NCI-H446 treated with DMSO at 0.1 percent for 48 hours (cell line): ENCODE measurements around the gene RDH13.
"Not testable (repeated sequence)": the region's sequence is repeated elsewhere in the genome, so short reads cannot be mapped to it uniquely, and the experiment has no call there.

ENCODE experiments used
- DNase-seq: peaks from one replicate; lab custom pipeline; 2025; lab: John Stamatoyannopoulos, UW

The RDH13 gene

DNA sequence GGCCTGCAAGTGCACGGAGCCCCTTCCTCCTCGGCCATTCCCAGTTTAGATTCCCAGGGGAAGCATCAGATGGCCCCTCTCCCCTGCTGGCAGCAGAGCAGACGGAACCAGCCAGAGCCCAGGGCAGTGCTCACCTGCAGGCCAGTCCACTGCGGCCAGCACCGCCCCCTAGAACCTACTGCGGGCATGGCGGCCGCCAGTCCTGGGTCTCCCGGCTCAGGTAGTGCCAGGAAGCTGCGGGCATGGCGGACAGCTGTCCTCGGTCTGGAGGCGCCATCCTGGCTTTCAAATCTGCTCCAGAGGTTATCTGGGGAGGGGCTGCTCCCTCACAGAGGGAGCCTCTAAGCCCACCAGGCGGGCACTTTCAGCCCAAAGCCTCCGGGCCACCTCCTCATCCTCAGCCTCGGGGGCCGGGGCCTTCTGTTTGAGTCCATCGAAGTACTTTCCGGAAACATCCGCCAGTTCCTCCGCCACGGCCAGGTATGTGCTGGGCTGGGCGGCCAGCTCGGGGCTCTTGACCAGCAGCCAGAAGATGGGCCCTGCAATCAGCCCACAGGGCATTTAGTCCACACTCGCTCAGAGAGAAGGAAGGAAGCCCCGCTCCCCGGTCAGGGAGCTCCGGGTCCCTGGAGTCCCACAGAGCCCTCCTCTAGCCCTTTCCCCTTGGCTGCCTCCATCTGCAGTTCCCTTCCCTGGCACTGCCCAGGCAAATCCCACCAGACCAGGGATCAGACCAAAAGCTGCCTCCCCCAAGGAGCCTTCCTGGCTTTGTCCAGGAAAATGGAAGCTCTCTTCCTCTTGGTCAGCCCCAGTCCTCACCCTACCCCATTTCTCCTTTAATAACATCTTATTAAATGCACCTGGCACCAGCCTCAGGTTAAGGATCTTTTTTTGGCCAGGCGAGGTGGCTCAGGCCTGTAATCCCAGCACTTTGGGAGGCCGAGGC is 17.9 kb downstream of the RDH13 start:
- DNase-seq: no peak

DNA sequence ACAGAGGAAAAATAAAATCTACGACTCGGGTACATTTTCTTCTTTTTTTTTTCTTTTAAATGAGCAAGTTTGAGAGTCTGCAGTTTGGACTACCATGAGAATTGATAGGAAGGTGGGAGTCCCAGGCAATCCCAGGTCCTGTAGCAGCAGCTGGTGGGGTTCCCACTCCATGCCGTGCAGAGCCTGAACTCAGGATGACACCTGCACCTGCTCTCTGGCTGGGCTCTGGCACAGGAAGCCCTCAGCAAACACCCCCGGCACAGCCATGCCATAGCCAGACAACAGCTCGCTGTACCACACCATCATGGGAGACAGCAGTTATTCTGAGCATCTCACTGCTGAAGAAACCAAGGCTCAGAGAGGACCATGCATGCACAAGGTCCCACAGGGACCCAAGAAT is 18.7 kb downstream of the RDH13 start:
- DNase-seq: no peak

DNA sequence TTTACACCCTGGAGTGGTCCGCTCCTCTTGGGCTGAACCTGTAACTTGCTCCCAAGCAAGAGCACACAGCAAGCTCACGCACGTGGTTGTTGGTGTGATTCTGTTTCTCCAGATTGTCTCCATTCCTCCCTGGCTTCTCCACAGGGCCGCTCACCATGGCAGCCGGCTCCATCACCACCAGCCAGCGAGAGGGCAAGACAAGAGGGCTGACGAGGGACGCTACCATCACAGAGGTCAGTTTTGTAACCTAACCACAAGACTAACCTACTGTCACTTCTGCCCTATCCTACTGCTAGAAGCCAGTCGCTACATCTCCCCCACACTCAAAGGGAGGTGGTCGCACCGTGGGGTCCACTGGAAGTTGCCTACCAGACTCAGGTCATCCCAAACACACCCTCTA is 20.3 kb downstream of the RDH13 start:
- DNase-seq: no peak

DNA sequence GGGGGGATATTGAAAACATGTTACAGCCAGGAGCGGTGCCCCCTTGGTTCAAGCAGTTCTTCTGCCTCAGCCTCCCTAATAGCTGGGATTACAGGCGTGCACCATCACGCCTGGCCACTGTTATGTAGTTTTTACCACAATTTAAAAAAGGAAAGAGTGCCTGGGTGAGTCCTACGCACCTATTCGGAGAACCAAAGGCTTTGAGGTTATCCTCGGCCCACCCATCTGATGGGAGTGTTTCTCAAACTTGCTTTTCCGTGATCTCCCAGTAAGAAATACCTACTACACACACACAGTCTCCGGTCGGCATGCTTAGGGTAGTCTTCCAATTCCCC is 20.6 kb downstream of the RDH13 start:
- no peak for DNase-seq

DNA sequence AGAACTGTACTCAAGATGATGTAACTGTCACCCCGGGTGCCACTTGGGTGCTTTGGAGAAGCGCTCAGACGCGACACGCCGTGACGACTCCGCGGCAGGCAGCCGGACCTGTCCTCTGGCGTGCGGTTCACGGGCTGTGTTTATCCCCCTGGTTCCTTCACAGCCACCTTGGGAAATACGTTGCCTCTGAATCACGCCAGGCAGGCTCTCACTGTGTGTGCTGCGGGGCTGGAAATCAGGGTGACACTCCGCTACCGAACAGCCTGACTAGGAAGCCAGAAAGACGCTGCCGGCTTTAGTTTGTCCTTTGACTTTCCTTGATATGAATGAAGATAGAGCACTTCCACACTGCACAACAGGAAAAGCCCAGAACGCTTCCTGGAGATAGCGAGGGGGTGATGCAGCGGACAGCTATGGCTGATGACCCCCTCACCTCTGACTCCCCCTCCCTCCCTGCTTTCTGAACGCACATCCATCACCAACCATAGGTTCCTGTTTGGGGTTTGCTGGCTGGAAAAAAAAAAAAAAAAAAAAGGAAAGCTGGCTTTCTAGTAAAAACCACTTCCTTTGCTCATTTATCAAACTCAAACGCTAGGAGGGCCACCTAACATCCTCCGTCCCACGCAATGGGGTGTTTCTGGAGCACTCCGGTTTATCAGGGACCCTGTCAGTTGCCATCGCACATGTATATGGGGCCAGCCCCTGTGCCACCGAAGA is 21.2 kb downstream of the RDH13 start:
- no peak for DNase-seq

DNA sequence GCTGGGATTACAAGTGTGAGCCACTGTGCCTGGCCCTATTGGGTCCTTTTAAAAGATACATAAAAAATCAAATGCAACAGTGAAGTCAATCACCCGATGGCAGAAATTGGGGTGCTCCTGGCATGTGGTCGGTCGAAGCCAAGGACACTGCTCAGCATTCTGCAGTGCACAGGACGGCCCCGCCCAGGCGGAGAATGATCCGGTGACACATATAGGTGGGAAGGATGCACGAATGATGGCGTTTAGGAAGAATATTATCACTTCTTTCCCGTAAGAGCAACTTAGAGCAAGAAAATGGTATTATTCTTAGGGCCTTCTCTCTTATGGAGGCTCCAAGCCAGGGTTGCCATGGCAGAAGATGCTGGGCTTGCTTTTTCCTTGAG is 21.7 kb downstream of the RDH13 start:
- DNase-seq: no peak

DNA sequence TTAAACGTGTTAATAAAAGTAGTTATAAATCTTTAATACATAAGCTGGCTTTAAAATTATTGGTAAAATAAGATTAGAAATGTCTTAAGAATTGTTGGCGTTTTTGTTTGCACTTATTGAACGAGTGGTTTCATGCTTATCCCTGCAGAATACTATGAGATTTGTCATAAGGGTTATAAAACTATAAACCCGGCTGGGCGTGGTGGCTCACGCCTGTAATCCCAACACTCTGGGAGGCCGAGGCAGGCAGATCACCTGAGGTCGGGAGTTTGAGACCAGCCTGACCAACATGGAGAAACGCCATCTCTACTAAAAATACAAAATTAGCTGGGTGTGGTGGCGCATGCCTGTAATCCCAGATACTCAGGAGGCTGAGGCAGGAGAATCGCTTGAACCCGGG is 22.3 kb downstream of the RDH13 start:
- DNase-seq: not testable (repeated sequence)

DNA sequence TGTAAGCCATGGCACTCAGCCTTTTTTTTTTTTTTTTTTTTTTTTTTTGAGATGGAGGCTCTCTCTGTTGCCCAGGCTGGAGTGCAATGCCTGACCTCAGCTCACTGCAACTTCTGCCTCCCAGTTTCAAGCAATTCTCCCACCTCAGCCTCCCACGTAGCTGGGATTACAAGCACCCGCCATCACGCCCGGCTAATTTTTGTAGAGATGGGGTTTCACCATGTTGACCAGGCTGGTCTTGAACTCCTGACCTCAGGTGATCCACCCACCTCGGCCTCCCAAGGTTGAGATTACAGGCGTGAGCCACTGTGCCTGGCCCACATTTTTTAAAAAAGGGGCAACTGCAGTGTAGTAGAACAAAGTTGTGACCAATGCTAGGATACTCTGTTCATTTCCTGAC is 25.3 kb downstream of the RDH13 start:
- not testable (repeated sequence) for DNase-seq

DNA sequence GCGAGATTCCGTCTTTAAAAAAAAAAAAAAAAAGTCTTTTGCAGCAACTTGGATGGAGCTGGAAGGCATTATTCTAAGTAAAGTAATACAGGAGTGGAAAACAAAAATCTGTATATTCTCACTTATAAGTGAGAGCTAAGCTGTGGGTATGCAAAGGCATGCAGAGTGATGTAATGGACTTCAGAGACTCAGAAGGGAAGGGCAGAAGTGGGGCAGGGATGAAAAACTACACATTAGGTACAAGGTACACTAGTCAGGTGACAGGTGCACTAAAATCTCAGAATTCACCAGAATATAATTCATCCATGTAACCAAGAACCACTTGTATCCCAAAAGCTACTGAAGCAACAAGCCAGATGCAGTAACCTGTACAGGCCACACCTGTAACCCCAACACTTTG is 26.9 kb downstream of the RDH13 start:
- DNase-seq: no peak

DNA sequence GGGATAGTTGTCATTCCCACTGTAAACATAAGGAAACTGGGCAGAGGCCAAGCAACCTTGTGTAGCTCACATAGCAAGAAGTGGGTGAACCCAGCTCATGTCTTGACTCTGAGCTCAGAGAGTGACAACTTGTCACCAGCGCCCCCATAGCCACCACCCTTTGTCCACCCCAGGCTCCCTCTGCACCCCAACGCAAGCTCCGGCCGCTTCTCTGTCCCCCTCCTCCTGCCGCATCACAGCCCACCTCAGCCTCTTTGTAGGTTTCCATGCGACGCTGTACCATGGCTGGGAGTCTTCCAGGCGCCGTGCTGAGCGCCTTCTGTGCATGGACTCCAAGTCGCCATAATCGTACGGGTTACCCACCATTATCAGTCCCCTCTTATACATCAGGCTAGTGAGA is 28.2 kb downstream of the RDH13 start:
- no peak for DNase-seq

DNA sequence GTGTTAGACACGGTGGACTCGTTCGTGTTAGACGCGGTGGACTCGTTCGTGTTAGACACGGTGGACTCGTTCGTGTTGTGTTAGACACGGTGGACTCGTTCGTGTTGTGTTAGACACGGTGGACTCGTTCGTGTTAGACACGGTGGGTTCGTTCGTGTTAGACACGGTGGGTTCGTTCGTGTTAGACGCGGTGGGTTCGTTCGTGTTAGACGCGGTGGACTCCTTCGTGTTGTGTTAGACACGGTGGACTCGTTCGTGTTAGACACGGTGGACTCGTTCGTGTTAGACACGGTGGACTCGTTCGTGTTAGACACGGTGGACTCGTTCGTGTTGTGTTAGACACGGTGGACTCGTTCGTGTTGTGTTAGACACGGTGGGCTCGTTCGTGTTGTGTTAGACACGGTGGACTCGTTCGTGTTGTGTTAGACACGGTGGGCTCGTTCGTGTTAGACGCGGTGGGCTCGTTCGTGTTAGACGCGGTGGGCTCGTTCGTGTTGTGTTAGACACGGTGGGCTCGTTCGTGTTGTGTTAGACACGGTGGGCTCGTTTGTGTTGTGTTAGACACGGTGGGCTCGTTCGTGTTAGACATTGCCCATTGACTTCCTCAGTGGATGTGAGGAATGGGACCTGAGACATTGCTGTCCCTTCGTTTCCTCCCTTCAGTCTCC is 29.8 kb downstream of the RDH13 start:
- DNase-seq: not testable (repeated sequence)

DNA sequence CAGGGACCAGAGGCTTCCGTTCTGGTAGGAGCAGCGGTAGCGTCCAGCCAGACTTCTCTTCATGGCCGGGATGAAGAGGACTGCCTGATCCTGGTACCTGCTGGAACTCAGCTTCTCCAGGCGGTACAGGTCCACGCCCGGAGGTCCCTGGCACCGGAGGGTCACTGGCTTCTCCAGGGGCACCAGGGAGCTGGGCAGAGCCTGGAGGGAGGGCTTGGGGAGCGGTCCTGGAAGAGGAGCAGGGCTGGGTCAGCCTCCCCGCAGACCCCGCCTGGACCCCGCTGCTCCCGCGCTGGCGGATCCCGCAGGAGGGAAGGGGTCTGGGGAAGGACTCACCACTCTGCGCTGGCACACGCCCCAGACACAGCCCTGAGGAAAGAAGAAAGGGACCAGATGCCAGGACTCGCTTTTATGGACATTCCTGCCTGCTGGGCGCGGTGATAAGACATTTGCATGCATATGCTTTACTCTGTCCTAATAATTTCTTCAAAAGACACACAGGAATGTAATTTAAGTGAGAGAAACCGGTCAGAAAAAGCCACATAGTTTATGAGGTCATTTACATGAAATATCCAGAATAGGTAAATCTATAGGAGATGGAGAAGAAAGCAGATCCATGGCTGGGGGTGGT is 30.7 kb downstream of the RDH13 start:
- DNase-seq: no peak

DNA sequence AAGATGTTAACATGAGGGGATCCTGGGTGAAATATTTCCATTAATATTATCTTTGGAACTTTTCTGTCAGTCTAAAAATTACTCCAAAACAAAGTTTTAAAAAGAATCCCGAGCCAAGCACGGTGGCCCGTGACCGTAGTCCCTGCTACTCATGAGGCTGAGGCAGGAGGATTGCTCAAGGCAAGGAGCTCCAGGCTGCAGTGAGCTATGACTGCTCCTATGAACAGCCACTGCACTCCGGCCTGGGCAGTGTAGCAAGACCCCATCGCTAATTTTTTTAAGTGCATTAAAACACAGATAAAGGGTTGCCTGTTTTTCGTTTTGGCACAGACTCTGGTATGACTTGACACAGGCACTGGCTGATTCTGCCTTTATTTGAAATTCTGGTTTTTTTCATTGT is 31.8 kb downstream of the RDH13 start:
- no peak for DNase-seq

DNA sequence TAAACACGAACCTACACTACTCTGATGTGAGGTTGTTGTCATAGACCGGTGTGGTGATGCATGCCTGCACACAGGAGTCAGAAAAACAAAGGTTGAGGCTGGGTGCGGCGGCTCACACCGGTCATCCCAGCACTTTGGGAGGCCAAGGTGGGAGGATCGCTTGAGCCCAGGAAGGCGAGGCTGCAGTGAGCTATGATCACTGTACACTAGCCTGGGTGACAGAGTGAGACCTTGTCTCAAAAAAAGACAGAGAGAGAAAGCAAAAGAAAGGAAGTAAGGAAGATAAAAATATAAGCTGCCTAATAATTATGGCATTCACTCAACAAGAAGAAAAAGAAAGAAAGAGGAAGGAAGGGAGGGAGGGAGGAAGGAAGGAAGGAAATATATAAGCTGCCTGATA is 34.2 kb downstream of the RDH13 start:
- DNase-seq: no peak

DNA sequence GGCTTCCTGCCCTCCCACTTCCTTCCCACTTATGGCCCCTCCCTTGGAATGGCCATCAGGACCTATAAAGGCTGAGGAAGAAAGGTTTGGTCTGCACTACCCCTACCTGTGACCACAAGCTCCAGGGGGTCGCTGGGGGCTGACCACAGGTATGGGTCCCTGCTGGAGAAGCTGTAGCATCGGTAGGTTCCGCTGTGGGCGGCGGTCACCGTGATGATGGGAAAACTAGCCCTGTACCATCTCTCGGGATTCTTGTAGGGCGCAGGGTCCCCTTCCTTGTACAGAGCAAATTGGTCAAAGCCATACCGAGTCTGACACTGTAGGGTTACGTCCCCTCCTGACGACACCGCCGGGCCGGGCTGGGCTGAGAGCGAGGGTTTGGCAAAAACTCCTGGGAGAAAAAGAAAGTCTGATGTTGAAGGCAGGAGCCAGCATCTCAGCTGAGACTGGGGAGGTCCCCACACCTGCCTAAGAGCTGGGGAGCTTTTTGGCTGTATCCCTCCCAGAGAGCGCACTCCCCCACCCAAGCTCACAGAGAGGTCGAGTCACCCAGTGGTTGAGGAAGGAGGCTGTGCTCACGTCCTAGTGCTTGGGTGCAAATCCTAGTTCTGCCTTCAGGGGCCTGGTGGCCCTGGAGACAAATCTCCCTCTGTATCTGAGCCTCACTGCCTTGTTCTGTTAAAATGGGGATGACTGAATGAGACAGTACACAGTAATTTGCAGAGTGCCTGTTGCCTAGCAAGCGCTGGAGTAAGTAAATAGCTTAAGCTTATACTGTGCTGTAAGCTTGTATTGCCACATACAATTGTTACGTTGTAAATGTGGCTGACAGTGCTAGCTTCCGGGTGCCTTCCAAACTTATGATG is 35.2 kb downstream of the RDH13 start:
- DNase-seq: no peak

DNA sequence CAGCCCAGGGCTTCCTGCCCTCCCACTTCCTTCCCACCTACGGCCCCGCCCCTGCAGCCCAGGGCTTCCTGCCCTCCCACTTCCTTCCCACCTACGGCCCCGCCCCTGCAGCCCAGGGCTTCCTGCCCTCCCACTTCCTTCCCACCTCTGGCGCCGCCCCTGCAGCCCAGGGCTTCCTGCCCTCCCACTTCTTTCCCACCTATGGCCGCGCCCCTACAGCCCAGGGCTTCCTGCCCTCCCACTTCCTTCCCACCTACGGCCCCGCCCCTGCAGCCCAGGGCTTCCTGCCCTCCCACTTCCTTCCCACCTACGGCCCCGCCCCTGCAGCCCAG is 35.8 kb downstream of the RDH13 start:
- DNase-seq: not testable (repeated sequence)

DNA sequence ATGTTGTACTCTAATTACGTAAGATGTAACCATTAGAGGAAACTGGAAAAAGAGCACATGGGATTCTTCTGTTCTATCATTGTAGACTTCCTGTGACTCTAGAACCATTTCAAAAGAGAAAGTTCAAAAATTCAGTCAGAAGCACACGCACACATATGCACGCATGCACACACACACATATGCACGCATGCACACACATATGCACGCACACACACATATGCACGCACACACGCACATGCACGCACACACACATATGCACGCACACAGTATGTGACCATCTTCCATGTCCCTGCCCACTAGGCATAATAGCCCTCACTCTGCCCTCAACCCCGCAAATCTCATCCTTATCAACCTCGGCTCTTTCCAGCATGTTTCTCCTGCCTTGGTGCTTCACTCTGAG is 38.8 kb downstream of the RDH13 start:
- no peak for DNase-seq

DNA sequence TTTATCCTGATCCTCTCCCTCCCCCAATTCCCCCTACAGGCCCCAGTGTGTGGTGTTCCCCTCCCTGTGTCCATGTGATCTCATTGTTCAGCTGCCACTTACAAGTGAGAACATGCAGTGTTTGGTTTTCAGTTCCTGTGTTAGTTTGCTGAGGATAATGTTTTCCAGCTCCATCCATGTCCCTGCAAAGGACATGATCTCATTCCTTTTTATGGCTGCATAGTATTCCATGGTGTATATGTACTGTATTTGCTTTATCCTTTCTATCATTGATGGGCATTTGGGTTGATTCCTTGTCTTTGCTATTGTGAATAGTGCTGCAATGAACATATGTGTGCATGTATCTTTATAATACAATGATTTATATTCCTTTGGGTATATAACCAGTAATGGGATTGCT is 42.6 kb downstream of the RDH13 start:
- not testable (repeated sequence) for DNase-seq

DNA sequence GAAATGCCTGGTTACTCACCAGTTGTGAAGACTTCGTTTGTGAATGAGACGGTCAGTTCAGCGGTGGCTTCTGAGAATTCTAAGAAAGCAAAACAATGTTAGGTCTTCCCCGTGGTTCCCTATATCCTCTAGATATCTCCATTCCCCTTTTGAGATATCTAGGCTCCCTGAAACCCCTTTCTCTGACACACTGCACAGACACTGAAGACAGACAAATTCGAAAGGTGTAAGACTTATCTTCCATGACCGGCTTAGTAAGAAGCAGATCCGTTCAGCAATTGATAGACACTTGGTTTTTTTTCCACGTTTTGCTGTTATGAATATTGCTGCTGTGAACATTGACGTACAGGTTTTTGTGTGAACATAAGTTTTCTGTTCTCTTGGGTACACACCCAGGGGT is 44.3 kb downstream of the RDH13 start:
- no peak for DNase-seq

DNA sequence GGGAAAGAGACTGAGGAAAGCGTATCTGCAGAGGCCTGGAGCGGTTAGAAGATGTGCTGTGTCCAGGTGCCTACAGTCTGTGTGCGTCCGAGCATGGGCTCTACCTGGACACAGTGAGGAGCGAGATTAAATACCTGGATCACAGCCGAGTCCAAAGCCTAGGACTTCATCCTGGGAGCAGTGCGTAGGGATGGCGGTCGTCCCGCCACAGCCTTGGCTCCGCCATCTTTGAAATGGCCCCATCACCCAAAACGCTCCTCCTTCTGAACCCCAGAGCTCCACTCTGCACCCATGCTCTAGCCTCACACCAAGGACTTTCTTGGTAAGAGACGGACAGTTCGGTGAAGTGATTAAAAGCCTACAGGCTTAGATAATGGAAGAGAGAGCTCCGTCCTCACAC is 44.7 kb downstream of the RDH13 start:
- DNase-seq: no peak

DNA sequence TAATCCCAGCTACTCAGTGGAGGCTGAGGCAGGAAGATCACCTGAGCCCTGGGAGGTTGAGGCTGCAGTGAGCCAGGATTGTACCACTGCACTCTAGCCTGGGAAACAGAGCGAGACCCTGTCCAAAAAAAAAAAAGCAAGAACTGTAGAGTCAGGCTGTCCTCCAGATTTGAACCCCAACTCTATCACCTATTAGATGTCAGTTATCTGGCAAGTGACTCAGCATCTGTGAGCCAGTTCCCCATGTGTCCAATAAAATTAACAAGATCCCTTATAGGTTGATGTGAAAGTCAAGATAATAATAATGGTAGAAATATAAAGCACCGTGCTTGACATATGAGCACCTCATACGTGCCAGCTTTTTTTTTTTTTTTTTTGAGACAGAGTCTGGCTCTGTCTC is 46.9 kb downstream of the RDH13 start:
- no peak for DNase-seq

DNA sequence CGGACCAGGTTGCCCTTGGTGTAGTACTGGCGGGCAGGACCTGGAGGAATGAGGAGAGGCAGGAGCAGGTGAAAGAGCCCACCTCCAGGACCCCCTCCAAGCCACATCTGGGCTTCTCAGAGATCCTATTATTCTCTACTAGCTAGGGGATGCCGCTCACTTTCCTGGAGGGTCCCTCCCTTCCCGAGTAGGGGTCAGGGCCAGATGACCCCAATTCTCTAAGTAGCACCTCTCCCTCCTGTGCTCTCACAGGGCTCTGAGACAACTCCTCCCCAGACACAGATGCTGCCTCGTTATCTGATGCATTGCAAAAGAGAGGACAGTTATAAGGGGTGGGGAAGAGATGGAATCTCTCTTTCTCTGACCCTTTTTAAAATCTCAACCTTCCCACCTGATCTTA is 47.8 kb downstream of the RDH13 start:
- no peak for DNase-seq
